HPDE6-E6E7 (cell line): Measurements from ENCODE around the gene APOL1.
"Not testable (repeated sequence)": the region's sequence is repeated elsewhere in the genome, so short reads cannot be mapped to it uniquely, and the experiment has no call there.

ENCODE experiments used
- DNase-seq: peaks from one replicate; pipeline ENCODE4 v3.0.0; 2011; ENCODE audit warnings: missing footprints; ENCODE audit errors: extremely low spot score

APOL1 gene

GRCh38 chr22:36225333-36225922 lies 27.5 kb upstream of the APOL1 start:
- no peak for DNase-seq

- no peak for DNase-seq
These were observed 26.7 kb upstream of the APOL1 start for GRCh38 chr22:36226189-36226588.

GRCh38 chr22:36227396-36227795 lies 25.5 kb upstream of the APOL1 start:
- no peak for DNase-seq

- DNase-seq = no peak
These were observed 25.1 kb upstream of the APOL1 start for GRCh38 chr22:36227806-36228205.

GRCh38 chr22:36228369-36228768 lies 24.6 kb upstream of the APOL1 start:
- DNase-seq = not testable (repeated sequence)

GRCh38 chr22:36228944-36229343 lies 24.0 kb upstream of the APOL1 start:
- DNase-seq = no peak

- not testable (repeated sequence) for DNase-seq
These were observed 23.3 kb upstream of the APOL1 start for GRCh38 chr22:36229649-36230048.

- not testable (repeated sequence) for DNase-seq
These were observed 21.9 kb upstream of the APOL1 start for GRCh38 chr22:36231051-36231450.

GRCh38 chr22:36232715-36233401 lies 20.1 kb upstream of the APOL1 start:
- DNase-seq = no peak

- no peak for DNase-seq
These were observed 19.1 kb upstream of the APOL1 start for GRCh38 chr22:36233796-36234195.

- no peak for DNase-seq
These were observed 18.7 kb upstream of the APOL1 start for GRCh38 chr22:36234213-36234612.

- no peak for DNase-seq
These were observed 18.0 kb upstream of the APOL1 start for GRCh38 chr22:36234919-36235318.

GRCh38 chr22:36235585-36235984 lies 17.3 kb upstream of the APOL1 start:
- DNase-seq = no peak

- DNase-seq = peak; percentile 36
These were observed 16.3 kb upstream of the APOL1 start for GRCh38 chr22:36236388-36237319.

- DNase-seq = no peak
These were observed 15.2 kb upstream of the APOL1 start for GRCh38 chr22:36237462-36238372.

GRCh38 chr22:36238373-36239149 lies 14.4 kb upstream of the APOL1 start:
- no peak for DNase-seq

- DNase-seq = no peak
These were observed 13.9 kb upstream of the APOL1 start for GRCh38 chr22:36239150-36239400.

GRCh38 chr22:36239401-36240171 lies 13.3 kb upstream of the APOL1 start, which contains the start of gene APOL2:
Gene APOL2 (minus strand): TSS chr22:36239527. CDS start chr22:36233162, 6,365 bp downstream.
- peak; percentile 91 for DNase-seq

GRCh38 chr22:36243986-36244385 lies 8.9 kb upstream of the APOL1 start:
- no peak for DNase-seq
